ENCODE results near the gene CCN2.
"Not testable (repeated sequence)": the region's sequence is repeated elsewhere in the genome, so short reads cannot be mapped to it uniquely, and the experiment has no call there.

CCN2 gene

DNA sequence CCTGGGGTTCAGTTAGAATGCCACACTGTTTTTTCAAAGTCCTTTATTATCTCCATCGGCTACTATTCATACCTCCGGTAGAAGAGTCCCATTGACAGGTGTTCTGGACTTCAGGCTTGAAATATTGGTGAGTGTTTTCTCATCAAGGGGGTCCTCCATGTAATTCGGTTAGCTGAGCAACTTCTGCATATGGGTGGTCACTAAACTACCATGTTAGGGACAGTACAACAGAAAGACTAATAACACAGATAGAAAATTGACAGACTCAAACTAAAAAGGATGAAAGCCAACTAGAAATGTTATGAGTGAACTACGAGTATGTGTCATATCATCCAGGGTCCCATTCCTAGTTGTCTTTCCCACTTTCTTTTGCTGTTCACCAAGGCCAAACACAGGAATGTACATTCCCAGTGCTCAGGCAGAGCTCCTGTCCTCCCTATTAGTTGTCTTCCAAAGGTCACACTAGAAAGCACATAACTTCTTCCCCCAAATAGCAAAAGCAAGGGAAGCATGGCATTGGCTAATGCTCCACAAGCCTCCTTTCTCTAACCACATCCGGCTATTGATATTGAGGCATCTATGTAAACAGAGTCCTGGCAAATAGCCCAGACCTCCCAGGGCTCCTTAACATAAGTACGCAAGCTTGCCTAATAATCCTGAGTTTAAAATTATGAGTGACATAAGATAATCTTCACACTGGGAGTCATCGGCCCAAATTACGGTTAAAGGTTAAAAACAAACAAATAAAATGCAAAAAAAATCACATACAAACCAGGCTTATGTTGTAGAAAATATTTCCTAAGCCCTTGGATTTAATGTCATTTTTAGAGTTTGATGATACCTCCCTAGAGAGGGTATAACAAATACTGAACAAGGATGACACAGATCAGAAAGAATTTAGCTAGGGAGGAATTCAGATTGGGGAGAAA, 13.2 kb downstream of the CCN2 start:
- no peak for DNase-seq (ENCODE audit: low read depth)

DNA sequence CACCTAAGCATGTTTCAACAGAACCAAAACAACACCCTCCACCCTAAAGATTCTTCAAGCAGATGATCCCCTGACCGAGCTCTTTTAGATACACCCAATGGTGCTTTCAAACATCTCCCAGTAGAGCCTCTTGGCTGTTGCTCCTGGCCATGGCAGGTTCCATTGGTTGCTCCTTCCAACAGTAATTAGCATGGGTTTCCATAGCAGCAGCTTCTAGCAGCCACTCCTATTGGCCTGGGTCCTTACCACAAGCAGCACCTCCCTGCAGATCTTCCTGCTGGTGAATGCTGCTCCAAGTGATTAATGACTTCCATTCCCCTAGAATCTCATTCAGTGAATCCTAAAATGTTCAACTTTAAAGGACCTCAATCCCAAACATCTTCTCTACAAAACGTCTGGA, 13.9 kb downstream of the CCN2 start:
- no peak for DNase-seq (ENCODE audit: low read depth)

DNA sequence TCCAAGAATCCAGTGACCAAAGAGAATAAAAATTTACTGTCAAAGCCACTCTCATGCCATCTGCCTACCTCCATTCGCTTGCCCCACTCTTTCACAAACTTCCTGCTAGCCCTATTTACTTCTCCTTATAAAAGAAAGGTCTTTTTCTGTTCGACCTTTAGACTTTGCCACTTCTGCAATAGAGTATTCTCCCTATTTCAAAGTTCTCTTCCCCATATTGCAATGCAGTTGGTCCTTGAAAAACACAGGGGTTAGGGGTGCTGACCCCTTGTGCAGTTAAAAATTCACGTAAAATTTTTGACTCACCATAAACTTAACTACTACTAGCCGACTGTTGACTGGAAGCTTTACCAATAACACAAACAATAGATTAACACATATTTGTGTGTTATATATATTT, 15.0 kb downstream of the CCN2 start:
- DNase-seq (ENCODE audit: low read depth): no peak

DNA sequence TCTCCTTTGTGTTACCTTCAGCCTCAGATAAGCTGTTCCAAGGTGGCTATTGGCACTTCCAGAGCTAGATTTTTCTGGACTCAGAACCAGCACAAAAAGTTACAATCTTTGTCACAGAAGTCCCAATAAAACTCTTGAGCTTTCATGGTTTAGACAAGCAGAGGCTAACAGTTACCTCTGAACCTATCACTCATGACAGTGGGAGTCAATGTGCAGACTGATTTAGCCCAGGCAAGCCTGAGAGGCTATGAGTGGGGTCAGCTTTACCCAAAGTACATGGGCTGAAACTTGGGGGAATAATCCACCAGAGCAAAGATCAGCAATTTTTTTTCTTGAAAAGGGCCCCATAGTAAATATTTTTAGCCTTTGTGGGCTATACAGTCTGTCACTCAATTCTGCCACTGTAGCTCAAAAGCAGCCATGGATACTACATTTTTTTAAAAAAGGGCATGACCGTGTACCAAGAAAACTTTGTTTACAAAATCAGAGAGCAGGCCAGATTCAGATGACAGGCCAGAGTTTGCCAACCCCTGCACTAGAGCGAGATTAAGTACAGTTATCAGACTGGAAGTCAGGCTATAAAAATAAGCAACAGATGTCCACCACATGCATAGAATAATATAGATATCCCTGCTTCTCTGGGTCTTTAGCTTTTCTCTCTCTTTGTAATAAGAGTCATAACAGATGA, 20.0 kb downstream of the CCN2 start:
- no peak for DNase-seq (ENCODE audit: low read depth)

DNA sequence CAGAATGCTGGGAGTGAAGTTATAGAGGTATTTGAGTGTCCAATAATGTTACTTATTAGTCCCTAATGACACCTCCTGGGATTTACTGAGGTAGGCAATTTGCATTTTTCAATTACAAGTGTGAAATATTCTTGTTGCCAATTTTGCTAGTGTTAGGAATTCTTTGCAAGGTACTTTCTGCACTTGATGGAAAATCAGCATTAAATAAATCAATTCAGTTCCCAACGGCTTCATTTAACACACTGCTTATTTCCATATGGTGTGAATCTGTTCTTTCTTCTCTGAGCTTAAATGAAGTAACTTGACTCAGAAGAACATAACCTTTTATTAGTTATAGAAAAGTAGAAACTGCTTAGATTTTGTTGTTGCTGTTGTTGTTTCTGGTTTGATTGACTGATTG, 21.2 kb downstream of the CCN2 start:
- DNase-seq (ENCODE audit: low read depth): no peak

DNA sequence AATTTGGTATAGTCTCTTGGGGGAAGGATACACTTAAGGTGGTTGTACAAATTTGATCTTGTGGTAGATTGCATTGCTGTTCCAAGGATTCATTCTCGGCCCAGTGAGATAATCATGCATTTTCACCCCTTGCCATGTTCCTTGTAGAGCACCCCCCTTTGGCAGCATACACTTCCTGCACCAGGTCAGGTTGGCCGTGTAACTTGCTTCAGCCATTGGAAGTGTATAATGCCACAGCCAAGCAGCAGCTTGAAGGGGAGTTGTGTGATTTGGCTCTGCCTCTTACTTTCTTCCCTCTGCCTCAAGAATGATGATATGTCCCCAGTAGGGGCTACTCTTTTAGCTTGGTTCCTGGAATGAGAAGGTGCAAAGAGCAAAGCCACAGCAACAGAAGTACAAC, 21.9 kb downstream of the CCN2 start:
- DNase-seq (ENCODE audit: low read depth): no peak

DNA sequence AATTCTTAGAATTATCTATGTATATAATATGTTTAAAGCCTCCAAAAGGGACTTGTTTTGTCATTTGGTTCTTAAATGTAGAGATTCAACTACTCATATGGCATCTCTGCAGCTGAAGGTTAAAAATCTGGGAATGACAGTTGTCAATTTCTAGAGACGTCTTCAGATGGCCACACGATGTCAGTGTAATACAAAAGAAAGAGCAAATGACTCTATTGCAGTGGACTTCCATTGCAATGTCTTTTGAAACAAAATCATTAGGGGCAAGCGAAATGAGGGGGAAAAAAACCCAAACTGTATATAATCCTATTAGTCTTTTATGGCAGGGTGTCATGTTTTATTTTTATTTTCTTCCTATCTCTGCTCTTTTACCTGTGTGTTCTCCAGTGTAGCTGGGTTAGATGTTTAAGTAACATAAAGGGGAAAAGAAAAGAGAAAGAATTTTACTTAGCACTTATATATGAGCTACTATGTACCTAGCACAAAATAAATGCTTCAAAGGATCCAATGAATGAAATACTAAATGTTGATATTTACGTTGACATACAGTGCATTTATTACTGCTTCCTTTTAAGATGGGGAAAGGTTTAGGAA, 26.2 kb downstream of the CCN2 start:
- DNase-seq (ENCODE audit: low read depth): no peak

DNA sequence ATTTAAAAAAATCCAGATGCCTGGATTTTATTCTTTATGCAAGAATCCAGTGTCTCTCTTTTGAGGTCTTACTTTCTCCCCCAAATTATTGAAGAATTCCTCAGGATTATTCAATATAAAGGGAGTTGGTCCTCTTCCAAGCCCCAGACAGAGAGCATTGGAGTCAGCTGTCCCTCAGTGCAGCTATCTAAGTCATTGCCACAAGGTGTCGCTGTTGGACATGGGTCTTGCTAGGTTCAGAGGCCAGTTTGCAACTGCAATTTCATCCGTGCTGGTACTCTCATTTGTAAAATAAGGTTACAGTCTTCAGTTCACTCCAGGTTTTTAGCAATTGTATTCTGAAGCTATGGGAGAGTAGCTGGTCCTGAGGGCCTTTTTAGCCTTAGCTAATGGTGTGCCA, 27.8 kb downstream of the CCN2 start:
- no peak for DNase-seq (ENCODE audit: low read depth)

DNA sequence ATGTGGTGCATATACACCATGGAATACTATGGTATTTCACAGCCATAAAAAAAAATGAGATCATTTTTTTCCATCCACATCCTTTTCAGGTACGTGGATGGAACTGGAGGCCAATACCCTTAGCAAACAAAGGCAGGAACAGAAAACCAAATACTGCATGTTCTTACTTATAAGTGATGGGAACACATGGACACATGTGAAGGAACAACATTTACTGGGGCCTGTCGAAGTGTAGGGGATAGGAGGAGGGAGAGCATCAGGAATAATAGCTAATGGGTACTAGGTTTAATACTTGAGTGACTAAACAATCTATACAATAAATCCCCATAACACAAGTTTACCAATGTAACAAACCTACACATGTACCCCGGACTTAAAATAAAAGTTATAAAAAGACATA, 30.5 kb downstream of the CCN2 start:
- DNase-seq (ENCODE audit: low read depth): no peak

DNA sequence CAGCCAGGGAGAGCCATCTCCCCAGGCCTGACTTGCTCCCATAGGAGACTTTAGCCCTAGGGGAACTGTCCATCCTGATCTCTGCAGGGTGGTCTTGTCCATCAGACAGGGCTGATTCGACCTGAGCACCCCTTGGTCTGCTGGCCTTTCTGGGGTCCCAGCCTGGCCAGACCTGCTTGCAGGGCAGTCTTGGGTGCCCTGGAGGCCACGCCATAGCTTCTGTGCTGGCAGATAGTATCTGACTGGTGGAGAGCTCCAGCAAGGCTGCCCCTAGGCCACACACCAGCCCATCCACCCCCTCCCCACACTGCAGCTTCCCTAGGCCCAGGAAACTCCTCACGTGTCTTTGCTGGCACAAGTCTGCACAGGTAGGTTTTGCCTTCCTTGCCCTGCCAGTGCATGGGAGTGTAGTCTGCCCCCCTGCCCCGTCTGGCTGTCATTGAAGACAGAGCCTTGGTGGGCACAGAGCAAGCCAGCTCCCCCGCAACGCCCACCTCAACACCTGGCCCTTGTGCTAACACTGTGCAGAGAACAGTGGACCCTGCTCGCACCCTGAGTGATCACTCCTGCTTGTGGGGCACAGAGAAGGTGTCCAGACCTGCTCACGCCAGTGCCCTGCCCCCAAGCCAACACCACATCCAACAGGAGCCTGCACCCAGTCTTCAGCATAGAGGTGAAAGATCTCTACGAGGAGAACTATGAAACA, 32.4 kb downstream of the CCN2 start:
- DNase-seq (ENCODE audit: low read depth): no peak

DNA sequence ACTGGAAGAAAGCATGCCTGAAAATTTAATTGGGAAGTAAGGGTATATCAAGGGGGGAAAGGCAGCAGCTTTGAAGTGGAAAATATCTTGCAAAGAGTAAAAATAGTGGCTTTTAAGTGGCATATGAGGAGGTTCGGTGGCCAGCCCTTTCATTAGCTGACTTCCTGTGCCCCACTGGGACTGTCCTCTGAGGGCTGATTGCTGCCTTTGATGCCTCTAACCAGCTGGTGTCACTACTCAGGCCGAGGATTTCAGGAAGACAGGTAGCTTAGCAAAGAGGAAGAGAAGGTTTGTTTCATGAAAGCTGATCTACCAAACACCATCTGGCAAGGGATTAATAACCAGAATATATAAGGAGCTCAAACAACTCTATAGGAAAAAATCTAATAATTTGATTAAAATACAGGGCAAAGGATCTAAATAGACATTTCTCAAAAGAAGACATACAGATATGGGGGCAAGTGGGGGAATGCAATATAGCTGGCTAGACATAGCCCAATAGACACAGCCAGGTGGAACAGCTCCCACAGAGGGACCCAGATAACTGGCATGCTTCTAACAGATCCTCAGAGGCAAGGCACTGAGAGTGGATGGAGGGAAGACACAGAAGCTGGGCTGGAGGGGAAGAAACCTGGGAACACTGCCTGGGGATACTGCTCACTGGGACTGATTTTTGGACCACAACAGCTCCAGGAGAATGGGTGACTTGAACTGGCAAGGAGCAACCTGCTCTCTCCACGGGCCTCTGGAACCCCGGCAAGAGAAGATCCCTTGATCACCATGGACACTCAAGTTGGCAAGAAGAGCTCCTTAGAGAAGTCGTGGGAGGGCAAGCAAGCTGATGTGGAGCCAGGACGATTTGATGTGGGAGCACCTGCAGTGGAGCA, 33.2 kb downstream of the CCN2 start:
- no peak for DNase-seq (ENCODE audit: low read depth)

DNA sequence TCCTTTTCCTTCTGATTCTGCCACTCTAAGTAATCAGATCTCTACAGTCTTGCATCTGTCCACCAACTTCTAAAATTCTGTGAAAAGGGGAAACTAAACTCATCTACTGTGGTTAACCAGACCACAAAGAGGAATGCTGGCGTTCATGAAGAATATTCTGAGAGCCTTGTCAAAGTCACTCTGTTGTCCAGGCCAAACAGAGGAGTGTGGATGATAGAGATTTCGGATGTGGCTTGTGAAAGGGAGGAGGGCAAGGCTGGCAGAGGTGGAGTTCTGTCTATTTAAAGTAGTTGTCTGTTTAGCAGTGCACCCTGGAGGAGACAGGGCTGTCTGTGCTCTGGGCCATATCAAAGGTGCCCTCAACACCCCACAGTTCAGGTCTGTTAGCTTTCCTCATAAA, 33.9 kb downstream of the CCN2 start:
- DNase-seq (ENCODE audit: low read depth): no peak

DNA sequence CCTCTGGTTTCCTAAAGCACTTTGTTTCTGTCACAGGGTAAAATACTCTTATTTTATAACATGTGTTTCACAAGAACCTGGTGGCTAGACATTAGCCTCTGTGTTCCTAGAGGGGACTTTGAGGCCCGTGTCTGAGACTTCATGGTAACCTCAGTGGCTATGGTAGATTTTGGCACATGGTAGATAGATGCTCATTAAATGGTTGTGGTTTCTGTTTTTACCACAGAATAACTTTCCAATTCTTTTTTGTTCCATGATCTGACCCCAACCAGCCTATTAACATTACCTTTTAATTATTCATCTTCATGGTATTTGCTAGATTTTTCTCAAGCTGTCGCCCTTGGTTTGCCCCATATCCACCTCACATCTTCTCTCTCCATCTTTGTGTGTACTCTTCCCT, 34.3 kb downstream of the CCN2 start:
- no peak for DNase-seq (ENCODE audit: low read depth)

DNA sequence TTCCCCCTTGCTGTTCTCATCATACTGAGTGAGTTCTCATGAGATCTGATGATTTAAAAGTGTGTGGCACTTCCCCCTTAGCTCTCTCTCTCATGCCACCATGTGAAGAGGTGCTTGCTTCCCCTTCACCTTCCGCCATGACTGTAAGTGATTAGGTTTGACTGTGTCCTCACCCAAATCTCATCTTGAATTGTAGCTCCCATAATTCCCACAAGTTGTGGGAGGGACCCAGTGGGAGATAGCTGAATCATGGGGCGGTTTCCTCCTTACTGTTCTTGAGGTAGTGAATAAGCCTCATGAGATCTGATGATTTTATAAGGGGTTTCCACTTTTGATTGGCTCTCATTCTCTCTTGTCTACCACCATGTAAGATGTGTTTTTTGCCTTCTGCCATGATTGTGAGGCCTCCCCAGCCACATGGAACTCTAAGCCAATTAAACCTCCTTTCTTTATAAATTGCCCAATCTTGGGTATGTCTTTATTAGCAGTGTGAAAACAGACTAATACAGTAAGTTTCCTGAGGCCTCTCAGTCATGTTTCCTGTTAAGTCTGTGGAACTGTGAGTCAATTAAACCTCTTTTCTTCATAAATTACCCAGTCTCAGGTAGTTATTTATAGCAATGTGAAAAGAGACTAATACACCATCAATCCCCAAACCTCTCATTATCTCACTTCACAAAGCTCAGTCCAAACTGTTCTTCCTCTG, 34.9 kb downstream of the CCN2 start:
- DNase-seq (ENCODE audit: low read depth): not testable (repeated sequence)

DNA sequence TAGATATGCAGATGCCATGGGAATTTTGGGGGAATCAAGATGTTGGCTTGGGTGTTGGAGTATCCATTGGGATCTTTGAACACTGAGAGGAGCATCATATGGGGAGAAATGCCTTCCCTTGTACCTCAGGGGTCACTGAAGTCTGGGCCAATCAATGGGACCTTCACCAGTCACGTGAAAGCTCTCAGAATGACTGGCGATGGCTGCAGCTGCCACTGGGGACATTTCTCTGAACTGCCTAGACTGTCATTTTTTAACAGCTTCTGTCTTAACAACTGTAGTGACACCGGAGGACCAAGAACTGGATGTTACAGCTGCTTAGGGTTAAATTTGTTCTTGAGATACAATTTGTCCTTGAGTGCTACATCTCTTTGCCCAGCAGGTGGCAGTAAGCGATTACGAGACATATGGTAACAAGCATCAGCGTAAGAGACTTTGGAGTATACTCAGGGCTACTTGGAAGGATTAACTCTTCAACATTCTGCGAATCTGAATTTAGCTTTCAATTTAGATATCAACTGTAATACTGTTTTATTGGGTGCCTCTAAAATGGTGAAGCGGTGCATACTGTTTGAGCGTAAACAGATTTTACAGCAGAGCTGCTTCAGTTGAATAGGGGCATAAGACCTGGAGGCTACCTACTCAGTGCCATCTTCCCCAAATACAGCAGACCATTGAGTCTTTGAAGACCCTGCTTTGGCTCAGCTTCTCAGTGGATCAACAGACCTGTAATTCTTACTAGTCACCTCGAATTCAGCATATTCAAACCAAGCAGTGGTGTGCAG, 36.0 kb downstream of the CCN2 start:
- DNase-seq (ENCODE audit: low read depth): peak; percentile 1

DNA sequence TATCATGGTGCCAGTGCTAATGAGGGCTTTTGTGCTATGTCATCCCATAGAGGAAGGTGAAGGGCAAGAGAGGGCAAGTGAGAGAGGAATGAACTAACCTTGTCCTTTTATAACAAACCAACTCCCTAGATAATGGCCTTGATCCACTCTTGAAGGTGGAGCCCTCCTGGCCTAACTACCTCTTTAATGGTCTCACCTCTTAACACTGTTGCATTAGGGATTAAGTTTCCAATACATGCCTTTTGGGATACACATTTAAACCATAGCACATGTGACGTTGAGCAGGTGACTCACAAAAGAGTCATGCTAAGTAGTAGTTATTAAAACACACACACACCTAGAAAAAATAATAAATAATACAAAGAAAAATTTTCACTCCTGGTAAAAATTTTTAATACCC, 36.9 kb downstream of the CCN2 start:
- no peak for DNase-seq (ENCODE audit: low read depth)

DNA sequence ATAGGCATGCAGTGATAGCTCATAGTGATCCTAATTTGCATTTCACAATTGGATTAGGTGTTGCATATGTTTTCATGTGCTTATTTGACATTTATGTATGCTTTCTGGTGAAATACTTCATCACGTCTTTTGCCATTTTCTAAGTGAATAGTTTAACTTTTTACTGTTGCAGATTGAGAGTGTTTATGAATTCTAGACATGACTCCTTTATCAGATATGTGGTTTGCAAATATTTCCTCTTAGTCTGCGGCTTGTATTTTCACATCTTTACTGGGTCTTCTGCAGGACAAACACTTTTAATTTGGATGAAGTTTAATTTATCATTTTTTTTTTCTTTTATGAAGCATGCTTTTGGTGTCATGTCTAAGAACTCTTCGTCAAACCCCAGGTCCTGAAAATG, 39.2 kb downstream of the CCN2 start:
- DNase-seq (ENCODE audit: low read depth): no peak

DNA sequence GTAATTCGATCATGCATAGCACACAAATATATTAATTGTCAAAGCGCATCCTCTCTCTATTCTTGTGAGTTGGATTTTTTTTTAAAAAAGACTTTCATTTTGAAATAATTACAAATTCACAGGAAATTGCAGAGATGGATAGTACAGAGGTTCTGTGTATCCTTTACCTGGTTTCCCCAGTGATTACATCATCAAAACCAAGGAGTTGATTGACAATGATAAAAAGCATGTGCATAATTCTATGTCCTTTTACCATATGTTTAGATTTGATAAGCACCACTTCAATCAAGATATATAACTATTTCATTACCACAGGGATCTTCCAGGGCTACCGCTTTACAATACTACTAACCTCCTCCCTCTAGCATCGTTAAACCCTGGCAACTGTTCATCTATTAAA, 40.2 kb downstream of the CCN2 start:
- no peak for DNase-seq (ENCODE audit: low read depth)

DNA sequence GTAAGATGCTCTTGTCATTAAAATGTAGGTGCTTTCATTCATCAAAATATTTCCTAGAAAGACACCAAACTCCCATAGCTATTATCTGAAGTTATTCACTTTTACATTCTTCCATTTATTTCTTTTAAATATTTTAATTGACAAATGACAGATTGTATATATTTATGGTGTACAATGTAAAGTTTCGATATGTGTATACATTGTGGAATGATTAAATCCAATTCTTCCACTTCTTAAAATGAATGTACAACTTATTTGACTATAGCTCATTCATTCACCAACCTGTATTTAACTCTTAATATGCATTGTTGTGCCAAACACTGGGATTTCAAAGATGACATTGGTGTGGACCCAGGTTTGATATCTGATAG, 41.0 kb downstream of the CCN2 start:
- DNase-seq (ENCODE audit: low read depth): no peak
